ENCODE results near the gene REXO1. TPM values are rescaled to one million over a fixed set of nuclear protein-coding genes. Genes with fewer than 3 reads are reported as not detected.

REXO1 gene
- total and polyA plus RNA-seq, 2 of the 13 experiments (the other 11 are each of a cell fraction or from before 2014, with no cell fraction given): 5.0 to 11.2 TPM

DNA sequence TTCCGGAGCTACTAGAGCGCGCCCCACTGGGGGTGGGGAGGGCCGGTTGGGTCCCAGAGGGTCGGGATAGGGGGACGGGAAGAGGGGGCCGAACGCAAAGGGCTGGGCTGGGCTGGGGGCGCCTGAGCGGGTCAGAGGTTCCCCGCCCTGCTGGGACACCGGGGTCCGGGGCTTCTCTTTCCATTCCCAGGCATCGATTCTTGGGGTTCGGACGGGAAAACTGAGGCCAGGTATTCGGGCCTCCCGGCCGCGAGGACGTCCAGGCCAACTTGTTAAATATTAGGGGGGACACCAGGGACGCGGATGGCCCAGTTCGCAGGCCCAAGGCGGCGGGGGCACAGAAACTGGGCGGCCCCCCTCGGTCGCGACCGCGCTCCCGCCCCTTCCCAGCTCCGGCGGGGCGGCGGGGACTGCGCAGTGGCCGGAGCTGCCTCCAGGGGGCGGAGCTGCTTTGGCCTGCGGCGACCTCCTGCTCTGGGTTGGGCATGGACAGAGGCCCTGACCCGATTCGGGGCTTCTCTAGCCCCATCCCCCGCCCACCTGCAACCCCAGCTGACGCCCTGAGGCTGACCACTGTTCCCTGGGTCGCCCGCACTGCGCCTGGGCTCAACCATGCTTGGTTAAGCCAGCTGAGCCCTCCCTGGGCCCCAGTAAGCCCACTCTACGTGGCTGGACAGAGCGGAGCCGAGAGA is 16.3 kb upstream of the REXO1 start (continued):
- TF ChIP-seq HOXA3 (CRISPR knock-in tag; IDR thresholded peaks at IDR 0.05): peak; percentile 69
- 0 out of 2 replicates have a peak, but pooled peaks have one; percentile 58 for TF ChIP-seq ELF4 (CRISPR knock-in tag; IDR thresholded peaks at IDR 0.05; ENCODE audit: borderline replicate concordance)
- TF ChIP-seq ZKSCAN8 (CRISPR knock-in tag; IDR thresholded peaks at IDR 0.05; ENCODE audit: borderline replicate concordance): no peak
- TF ChIP-seq ZNF563 (CRISPR knock-in tag; IDR thresholded peaks at IDR 0.05): peak; percentile 17; the same call in 1 of the 2 replicates
- no peak for TF ChIP-seq ZNF296 (CRISPR knock-in tag; conservative IDR thresholded peaks at IDR 0.05)
- no peak; the same call in 1 of the 2 replicates for TF ChIP-seq ZNF567 (CRISPR knock-in tag; IDR thresholded peaks at IDR 0.05; ENCODE audit: borderline replicate concordance)
- TF ChIP-seq MXD1 (CRISPR knock-in tag; IDR thresholded peaks at IDR 0.05): peak; percentile 20
- no peak for TF ChIP-seq HIVEP1 (CRISPR knock-in tag; IDR thresholded peaks at IDR 0.05)
- TF ChIP-seq HCFC1 (IDR thresholded peaks at IDR 0.05; ENCODE audit: low read depth, low read length): no peak; the same call in 1 of the 2 replicates
- TF ChIP-seq PAF1 (CRISPR knock-in tag; IDR thresholded peaks at IDR 0.05): no peak
- peak; percentile 81; the same call in 1 of the 2 replicates for TF ChIP-seq ZSCAN29 (CRISPR knock-in tag; conservative IDR thresholded peaks at IDR 0.05)
- no peak for TF ChIP-seq ZNF382 (CRISPR knock-in tag; IDR thresholded peaks at IDR 0.05; ENCODE audit: borderline replicate concordance)
- no peak for TF ChIP-seq ZNF737 (CRISPR knock-in tag; IDR thresholded peaks at IDR 0.05; ENCODE audit: borderline replicate concordance)
- TF ChIP-seq ZNF234 (CRISPR knock-in tag; conservative IDR thresholded peaks at IDR 0.05): no peak
- 0 out of 2 replicates have a peak, but pooled peaks have one; percentile 12 for TF ChIP-seq YEATS4 (CRISPR knock-in tag; IDR thresholded peaks at IDR 0.05; ENCODE audit: borderline replicate concordance)
- no peak for TF ChIP-seq ZNF44 (CRISPR knock-in tag; IDR thresholded peaks at IDR 0.05)
- TF ChIP-seq ZFP41 (CRISPR knock-in tag; IDR thresholded peaks at IDR 0.05; ENCODE audit: borderline replicate concordance): no peak
- TF ChIP-seq, protein P1, sequence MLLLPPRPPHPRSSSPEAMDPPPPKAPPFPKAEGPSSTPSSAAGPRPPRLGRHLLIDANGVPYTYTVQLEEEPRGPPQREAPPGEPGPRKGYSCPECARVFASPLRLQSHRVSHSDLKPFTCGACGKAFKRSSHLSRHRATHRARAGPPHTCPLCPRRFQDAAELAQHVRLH (CRISPR knock-in tag; IDR thresholded peaks at IDR 0.05; ENCODE audit: borderline replicate concordance, low read depth): peak; percentile 79; the same call in 1 of the 2 replicates
- no peak for TF ChIP-seq ZNF616 (CRISPR knock-in tag; IDR thresholded peaks at IDR 0.05; ENCODE audit: low read depth)
- TF ChIP-seq ZNF644 (CRISPR knock-in tag; IDR thresholded peaks at IDR 0.05; ENCODE audit: low read depth): no peak
- no peak for TF ChIP-seq SATB2 (CRISPR knock-in tag; IDR thresholded peaks at IDR 0.05)
- TF ChIP-seq CCDC6 (CRISPR knock-in tag; IDR thresholded peaks at IDR 0.05): no peak
- TF ChIP-seq, protein P2, sequence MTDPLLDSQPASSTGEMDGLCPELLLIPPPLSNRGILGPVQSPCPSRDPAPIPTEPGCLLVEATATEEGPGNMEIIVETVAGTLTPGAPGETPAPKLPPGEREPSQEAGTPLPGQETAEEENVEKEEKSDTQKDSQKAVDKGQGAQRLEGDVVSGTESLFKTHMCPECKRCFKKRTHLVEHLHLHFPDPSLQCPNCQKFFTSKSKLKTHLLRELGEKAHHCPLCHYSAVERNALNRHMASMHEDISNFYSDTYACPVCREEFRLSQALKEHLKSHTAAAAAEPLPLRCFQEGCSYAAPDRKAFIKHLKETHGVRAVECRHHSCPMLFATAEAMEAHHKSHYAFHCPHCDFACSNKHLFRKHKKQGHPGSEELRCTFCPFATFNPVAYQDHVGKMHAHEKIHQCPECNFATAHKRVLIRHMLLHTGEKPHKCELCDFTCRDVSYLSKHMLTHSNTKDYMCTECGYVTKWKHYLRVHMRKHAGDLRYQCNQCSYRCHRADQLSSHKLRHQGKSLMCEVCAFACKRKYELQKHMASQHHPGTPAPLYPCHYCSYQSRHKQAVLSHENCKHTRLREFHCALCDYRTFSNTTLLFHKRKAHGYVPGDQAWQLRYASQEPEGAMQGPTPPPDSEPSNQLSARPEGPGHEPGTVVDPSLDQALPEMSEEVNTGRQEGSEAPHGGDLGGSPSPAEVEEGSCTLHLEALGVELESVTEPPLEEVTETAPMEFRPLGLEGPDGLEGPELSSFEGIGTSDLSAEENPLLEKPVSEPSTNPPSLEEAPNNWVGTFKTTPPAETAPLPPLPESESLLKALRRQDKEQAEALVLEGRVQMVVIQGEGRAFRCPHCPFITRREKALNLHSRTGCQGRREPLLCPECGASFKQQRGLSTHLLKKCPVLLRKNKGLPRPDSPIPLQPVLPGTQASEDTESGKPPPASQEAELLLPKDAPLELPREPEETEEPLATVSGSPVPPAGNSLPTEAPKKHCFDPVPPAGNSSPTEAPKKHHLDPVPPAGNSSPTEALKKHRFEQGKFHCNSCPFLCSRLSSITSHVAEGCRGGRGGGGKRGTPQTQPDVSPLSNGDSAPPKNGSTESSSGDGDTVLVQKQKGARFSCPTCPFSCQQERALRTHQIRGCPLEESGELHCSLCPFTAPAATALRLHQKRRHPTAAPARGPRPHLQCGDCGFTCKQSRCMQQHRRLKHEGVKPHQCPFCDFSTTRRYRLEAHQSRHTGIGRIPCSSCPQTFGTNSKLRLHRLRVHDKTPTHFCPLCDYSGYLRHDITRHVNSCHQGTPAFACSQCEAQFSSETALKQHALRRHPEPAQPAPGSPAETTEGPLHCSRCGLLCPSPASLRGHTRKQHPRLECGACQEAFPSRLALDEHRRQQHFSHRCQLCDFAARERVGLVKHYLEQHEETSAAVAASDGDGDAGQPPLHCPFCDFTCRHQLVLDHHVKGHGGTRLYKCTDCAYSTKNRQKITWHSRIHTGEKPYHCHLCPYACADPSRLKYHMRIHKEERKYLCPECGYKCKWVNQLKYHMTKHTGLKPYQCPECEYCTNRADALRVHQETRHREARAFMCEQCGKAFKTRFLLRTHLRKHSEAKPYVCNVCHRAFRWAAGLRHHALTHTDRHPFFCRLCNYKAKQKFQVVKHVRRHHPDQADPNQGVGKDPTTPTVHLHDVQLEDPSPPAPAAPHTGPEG (CRISPR knock-in tag; IDR thresholded peaks at IDR 0.05): no peak
- TF ChIP-seq TCF12 (IDR thresholded peaks at IDR 0.05): no peak
- peak; percentile 14; the same call in 1 of the 2 replicates for TF ChIP-seq TCF12 (CRISPR knock-in tag; IDR thresholded peaks at IDR 0.05)

Data from HepG2 (cell line).